ENCODE measurements around the gene PTPRM.

The PTPRM gene

DNA sequence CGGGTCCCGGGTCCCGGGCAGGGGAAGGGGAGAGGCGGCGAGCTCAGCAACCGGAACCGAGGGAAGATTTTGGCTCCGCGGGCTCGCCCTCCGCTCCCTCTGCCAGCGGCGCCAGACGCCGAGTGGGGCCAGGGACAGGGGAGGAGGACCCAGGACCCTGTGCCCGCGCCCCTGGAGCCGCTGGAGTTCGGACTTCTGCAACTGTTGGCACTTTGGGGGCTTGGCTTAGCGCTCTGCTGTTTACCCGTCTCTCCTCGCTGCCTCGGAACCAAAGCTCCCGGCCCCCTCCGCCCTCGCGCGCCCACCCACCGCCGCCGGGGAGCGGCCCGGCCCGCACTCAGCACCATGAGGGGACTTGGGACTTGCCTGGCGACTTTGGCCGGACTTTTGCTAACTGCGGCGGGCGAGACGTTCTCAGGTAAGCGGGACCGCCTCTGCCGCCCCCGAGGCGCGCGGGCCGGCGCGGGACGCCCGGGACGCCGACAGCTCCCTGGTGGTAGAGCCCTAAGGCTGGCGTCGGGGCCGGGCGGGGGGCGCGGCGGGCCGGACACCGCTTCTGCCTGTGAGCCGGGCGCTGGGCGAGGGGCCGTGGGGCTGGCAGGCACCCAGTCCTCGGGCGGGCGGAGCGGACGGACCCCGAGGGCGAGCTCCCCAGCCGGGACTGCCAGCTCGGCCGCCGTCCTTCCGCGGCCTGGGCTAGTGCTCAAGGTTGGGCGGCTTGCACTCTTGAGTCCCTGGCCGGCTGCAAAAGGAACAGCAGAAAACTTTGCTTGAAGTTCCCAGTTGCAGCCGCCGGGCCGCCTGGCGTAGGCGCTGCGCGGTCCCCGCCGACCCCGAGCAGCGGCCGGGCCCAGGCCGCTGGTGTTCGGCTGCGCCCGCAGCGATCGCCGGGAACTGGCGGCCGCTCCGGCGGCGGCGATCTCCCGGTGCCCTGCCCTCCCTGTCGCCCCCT is 634 bp downstream of the PTPRM start:
- DNase-seq = peak; percentile 17

DNA sequence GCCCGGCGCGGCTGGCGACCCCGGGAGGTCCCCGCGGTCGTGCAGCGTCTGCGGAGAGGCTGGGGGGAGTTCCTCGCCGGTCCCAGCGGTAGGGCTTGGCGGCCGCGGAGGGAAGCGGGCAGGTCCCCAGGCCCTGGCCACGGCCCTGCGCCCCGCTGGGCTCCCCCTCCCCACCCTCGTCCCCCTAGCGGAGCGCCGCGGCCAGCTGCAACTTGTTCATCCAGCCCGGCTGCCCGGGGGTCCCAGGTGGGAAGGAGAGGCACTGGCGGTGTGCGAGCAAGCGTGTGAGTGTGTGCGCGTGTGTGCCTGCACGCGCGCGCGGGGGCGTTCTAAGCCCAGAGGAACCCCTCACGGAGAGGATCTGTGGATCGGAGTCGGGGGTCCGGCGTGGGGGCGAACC is 1.3 kb downstream of the PTPRM start:
- DNase-seq = no peak

DNA sequence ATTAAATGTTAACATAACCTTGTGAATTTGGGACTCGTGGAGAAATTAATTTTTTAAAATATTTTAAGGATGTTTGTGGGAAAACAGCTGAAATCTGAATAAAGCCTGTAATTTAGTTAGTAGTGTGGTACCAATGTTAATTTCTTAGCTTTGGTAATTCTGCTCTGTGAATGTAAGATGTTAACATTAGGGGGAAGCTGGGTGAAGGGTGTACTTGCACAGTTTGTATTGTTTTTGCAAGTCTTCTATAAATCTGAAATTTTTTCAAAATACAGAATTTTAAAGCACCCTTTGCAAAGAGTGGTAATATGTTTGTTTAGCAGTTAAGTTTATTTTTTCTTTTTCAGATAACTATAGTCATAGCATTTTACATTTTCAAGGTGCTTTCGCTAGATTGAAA is 4.5 kb downstream of the PTPRM start:
- no peak for DNase-seq

DNA sequence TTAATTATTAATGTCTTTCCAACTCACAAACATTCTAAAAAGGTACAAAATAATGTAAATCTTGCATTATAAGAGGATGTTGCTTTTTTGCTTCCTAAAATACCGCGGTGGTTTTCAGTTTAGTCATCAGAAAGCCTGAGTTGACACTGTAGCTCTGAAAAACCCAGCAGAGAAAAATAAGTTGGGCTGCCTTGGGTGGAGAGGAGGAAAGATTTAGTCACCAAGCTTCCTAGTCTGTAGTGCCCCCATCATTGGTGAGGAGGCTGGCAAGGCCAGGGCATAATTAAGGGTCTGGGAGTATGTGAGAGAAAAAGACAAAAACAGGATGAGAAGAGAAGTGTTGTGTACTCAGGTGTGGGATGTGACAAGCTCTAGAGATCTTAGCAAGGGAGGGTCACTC is 5.7 kb downstream of the PTPRM start:
- peak; percentile 53 for DNase-seq

DNA sequence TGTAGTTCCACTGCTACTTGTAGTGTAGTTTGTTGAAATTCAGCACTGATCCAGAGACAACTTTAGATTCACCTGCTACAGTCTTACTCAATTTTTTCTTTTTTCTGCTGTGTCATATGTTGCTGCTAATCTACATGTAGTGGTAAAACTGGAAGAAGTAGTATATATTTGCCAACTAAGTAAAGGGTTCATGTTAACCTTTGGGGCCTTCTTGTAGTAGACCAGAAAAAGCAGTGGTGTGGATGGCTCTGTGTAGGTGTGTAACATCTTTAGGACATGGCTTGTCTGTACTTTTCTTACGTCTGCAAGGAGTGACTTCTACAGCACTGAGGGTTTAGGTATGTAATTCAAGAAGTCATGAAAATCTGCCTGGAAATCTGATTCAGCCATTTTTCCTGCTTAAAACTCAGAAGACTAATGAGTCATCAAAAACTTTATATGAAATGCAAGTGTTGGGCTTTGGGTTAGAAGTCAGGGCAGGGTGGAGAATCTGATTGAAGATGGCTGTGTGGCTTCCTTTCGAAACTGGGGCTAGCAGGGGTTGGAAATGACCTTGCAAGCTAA is 8.4 kb downstream of the PTPRM start:
- no peak for DNase-seq

DNA sequence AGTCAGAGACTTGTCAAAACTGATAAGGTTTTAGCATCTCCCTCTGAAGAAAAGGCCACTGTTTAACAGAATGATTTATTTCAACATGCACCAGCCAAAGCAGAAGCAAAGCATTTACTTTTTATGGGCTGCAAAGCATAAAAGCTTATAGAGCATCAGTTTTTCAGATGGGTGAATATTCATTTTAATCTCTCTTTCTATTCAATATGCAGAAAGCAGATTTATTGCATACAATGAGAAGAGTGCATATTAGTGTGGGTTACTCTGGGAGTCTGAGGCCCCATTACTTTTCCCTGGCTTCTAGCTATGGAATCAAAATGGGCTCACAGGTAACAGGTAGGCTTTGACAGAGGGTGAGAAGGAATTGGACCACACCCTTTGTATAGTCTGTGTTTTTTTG is 9.0 kb downstream of the PTPRM start:
- no peak for DNase-seq

DNA sequence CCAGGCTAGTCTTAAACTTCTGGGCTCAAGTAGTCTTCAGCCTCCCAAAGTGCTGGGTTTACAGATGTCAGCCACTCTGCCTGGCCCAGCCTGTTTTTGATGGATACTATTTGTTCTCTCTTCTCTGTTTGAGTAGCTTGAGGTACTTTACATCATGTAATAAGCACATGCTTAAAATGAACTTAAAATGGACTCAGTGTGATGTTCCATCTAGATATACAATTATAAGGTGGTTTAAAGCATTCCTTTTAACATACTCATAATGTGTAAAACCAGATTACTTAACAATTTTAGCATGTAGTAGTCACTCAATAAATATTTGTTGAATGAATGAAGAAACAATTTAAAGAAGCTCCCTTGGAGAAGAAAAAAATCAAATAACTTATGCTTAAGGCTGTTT is 9.6 kb downstream of the PTPRM start:
- no peak for DNase-seq

DNA sequence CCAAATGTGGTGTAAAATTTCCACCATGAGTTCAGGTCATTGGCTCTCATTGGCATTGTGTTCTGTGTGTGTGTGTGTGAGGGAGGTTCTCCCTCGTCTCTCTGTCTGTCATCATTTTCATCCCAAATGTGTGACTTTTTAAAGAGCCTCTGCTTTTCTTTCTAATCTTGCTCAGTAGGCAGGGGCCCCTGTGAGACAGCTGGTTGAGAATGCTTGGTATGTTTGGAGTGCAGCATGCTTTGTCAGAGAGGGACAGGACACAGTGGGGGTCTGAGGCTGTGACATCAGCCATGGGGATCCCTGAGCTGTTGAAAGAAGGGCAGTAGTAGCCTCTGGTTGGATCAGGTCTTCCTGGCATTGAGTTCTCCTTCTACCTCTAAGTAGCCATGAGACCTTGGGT is 10.6 kb downstream of the PTPRM start:
- no peak for DNase-seq

DNA sequence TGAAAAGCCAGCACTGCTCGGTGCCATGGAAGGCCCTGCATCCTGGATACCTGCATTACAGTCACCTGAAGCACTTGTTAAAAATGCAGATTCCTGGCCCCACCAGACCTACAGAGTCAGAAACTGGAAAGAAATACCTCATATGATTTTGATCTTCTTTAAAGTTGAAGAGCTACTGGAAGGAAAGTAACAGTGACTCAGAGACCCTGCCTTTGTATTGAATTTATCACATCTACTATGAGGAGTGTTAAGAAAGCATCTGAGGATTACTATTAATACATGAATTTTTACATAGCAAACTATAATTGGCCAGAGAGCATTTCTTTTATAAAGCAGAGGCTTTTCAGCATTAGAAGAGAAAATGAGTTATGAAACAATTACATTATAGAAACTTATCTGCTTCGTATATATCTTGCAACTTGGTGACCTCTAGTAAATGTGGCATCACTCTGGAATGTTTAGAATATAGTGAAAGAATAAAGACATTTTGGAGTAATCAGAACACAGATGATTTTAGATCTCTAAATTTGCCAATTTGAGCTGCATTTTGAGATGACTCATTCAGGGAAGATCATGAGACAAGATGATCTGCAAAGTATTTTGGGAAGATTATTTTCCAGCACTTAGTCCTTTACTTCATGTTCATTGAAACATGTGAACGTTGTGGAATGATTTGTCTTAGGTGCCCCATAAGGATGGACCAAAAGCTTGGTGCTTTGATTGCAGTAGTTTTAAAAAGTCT is 12.2 kb downstream of the PTPRM start:
- DNase-seq = no peak

DNA sequence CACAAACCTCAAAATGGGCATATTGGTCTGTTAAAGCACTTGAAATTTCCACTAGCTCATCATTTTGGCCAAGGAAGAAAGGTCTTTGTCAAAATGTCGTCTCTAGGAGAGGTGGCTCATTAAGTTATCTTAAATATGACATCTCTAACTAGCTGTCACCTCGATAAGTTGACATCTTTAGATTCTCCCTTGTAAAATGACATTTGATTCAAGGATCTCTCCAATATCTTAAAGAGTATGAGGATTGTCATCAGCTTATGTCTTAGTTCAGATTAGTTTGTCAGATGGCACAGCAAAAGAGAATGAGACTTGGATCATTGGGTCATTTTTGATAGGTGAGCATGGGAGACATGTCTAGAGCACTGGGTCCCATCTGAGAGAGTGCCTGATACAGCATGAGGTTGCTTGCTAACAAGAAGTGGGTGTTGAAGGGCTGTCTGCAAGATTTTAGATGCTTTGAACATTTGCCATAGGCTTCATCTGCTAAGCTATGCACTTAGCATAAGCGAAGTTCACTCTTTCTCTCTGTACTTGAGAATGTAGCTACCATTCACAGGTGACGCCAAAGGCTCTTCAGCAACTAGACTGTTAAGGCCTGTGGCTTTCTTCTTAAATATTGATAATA is 12.9 kb downstream of the PTPRM start:
- no peak for DNase-seq

DNA sequence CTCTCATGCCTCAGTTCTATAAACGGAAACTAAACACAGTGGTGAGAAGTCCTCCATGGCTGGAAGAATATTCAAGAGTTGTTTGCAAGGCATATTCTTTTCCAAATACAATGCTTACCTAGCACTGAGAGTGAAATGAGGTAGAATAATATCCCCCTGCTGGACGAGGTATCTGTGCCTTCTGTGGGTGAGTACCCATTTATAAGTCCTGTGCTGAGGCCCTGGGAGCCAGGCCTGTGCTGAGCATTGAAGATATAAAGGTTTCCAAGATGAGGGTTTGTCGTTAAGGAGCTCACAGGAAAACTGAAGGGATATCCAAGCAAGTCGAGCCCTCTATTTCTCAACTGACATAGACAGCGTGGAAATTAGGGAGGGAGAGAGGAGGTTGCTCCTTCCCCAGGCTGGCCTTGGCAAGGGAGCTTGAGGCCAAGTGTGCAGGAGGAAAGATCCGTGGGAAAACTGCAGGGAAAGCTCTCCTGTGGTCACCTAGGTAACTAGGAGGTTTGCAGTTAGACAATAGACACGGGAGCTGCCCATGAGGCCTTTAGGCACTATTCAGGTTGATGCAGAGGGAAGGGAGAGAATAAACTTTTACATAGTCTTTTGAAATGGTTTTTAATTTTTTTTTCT is 17.6 kb downstream of the PTPRM start:
- DNase-seq = no peak

DNA sequence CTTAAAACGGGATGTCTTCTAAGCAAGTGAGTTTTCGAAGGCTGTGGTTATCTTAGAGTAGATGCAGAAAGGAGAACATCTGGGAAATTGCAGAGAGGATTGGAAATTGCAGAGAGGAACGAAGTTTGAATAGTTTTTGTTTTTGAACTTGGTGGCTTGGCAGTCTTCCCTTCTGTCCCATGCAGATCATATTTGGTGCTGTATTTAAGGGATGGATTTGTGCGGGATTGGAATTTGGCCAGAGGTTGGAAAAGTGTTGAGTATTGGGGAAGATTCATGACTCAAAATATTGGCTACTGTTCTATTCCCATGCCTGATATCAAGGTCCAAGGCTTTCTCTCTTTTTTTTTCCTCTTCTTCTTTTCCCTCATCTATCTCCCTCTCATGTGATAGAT is 18.2 kb downstream of the PTPRM start:
- DNase-seq = no peak

DNA sequence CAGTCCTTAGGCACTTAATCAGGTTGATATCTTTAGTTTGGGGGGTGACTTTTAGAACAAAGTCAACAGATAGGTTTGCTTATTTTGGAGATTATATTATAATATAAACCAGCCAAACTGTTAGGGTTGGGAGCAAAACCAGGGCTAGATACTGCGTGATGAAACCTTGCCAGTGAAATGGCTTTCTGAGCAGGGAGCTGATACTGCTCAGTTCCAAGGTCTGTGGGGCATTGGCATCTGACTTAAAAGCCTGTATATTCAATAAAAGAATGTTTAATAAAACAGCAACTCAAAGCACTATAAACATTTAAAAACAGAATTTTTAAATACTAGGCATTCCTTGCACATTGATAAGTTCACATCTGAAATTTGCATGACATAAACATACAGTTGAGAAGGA is 19.3 kb downstream of the PTPRM start:
- DNase-seq = no peak

DNA sequence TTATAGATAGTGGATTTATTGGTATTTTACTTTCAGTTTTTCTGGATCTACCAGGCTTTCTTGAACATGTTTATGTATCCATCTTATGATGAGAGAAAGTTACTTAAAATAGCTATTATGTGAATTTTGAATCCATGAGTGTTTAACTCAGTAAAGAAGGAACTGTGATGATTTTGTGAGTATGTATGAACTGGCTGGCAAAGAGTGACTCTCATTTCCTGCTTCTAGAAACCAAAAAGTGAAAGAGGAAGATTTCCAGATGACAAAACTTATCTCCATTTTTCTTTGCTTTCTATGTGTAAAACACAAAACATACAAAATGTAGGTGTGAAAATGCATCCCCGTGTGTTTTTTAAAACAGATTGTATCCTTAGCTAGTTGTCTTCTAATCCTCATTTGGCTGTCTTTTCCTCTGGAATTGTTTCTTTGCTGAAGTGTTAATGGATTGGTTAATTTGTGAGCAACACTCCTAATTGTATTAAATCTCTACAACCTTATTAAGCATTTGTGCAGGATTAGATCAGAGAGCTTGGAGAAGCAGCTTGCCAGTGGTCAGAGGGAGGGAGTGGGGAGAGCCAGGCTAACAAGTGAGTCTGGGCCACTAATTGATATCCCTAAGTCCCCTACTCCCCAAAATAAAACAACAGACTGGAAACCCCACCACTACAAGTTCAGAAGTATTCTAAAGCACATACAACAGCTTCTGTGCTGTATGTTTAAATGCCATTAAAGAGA is 23.9 kb downstream of the PTPRM start:
- DNase-seq = no peak

DNA sequence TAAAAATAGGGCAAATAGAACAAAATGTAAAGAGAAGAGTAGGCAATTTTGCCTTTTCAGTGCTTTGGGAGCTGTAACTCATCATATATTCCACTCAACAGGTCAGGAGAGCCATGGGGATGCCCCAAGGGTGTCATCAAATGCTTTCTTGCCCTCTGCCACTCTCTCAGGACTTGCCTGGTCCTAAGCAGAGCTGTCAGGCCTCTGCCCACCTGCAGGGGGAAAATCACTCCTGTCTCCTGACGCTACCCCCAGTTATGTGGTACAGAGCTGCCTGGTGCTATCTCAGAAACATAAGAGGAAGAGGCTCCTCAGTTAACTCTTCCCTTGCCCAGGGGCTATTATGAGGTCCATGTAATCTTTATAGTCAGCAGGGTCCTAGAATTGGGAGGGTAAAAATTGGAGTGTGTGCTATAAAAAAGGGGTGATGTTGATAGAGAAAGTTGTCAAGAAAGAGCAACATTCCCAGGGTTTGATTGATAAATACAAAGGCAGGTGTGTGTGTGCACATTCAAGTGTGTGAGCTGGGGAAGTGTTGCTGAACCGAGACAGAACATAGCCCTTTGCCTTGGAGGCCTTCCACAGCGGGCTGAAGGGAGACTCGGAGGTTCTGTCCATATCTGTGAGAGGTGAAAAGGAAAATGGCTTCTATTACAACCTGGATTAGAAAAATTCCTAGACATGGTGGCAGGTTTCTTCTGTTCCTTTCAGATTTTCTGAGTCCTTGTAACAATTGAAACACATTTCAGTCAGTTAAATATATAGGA is 25.4 kb downstream of the PTPRM start:
- DNase-seq = no peak

DNA sequence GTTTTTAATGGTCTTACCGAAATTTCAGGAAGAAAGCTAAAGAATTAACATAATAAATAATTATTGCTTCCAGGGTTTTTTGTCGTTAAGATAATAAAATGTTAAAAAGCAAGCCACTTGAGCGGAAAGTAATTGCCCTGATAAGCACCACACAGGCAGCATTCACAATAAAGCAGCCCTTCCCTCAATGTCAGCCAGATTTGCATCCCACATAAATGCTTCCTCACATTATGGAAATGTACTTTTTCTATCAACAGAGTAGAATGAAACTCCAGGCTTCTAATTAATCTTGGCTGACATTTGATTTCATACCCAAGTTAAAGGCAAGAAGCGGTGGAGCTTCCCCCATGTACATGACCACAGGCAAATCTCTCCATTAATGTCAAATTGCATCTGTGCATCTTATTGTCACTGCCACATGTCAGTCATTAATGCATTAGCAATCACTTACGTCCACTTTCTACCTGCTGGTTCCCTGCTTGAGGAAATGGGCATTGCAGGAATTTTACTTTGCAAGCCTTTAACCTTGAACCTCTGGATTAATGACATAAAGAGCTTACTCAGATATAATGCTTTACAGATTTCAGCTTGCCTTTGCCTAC is 26.2 kb downstream of the PTPRM start:
- DNase-seq = no peak

DNA sequence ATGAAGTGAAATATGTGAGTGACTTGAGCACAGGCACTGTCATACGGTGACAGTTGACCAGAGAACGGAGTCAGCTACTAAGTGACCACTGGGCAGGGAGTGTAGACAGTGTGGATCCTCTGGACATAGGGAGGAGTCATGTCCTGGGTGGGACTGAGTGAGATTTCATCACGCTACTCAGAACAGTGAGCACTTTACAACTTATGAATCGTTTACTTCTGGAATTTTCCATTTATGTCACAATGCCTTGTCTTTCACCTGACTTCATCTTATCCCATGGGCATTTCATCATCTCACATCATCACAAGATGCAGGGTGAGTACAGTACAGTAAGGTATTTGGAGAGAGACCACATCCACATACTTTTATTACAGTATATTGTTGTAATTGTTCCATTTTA is 29.0 kb downstream of the PTPRM start:
- no peak for DNase-seq

DNA sequence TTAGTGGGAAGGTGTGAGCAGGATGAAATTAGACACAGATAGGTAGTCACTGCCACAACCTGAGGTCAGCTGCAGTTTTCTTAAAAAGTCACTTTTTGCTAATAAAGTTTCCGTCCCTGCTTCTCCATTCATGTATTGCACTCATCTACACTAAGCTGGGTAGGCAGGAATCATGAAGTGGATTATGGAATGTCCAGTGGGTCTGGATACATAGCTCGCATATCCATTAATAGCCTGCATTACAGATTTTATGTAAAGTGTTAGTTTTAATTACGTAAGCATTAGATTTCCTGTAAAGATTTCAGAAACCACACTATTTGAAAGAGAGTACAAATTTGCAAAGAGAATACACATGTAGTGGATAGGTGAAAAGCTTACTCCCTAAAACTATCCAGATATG is 30.4 kb downstream of the PTPRM start:
- no peak for DNase-seq

DNA sequence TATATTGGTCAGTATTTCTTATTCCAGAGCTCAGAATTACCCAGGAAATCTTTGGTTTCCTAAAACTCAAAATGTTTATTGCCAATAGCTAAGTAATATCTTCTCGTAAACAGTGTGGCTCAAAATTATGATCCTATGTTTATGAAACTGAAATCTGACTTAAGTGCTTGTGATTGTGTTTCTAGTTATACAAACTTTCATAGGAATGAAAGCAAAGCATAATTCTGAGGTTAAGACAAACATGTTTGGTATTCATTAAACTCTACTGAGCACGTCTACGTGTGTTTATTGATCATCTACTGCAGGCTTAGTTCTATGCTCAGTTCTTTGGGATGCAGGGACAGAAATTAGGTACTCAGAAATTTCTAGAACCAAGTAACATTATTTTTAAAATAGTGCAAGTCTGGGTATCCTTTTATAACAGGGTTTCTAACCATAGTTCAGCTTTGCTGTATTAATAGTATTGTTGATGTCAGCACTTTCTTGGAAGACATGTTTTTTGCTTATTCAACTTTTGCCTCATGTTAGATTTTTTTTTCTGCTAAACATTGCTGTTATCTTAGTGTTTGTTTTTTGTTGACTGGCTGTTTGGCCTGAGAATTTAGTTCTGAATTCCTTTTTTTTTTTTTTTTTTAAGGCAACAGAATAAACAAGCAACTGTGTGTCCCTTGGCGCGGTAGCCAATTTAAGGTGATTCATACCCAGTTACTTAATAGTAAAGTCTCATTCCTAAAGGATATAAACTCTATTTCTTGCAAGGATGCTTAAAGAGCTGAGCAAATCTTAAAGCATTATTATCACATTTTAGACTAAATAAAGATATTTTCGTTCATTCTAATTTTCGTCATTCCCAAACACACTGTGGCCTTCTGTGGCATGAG is 31.3 kb downstream of the PTPRM start:
- no peak for DNase-seq

DNA sequence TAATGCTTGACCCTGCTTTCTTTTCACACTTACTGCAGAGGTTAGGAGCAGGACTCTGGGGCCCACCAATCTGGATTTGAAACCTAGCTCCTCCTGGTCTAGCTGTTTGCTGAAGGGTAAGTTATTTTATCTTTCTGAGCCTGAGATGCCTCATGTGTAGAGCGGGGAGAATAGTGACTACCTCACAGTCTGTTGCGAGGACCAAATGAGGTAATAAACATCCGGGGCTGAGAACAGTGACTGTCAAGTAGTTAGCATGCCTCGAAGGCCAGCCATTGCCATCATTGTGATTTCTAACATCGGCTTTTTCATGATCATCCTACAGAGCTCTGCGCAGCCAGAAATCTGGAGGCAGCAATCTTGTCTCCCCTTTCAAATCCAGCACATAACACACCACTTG is 32.9 kb downstream of the PTPRM start:
- DNase-seq = no peak

Measured in activated CD4-positive, alpha-beta T cell treated with anti-CD3 and anti-CD28 coated beads, Interleukin-2, Interleukin-6, amounts not matched to agents 100 ng/mL and 50 ng/mL, durations not matched to agents 16 hours and 8 hours (primary cell).